Measurements from ENCODE around the gene MT3.

The MT3 gene

GRCh38 chr16:56628486-56629350 is 39.4 kb downstream of the MT3 start:
- no peak for DNase-seq

- DNase-seq = no peak
Measured at GRCh38 chr16:56629531-56629930, 40.2 kb downstream of the MT3 start.

GRCh38 chr16:56630134-56630533 is 40.8 kb downstream of the MT3 start:
- DNase-seq = no peak

- no peak for DNase-seq
Measured at GRCh38 chr16:56631197-56631596, 41.9 kb downstream of the MT3 start.

- DNase-seq = no peak
Measured at GRCh38 chr16:56631832-56632155, 42.5 kb downstream of the MT3 start.

GRCh38 chr16:56632156-56632847 is 43.0 kb downstream of the MT3 start, which contains the start of gene MT1M:
TSS of gene MT1M (plus strand) at chr16:56632659. CDS start at chr16:56632732, 73 bp downstream.
- peak in 45 of 58 donors; percentile 17 to 78 (median 53) for DNase-seq

- DNase-seq = peak in 1 of 58 donors; percentile 37
Measured at GRCh38 chr16:56632848-56633365, 43.6 kb downstream of the MT3 start.

- DNase-seq = peak in 1 of 58 donors; percentile 14
Measured at GRCh38 chr16:56633535-56633934, 44.2 kb downstream of the MT3 start.

GRCh38 chr16:56634715-56635440 is 45.5 kb downstream of the MT3 start:
- no peak for DNase-seq

GRCh38 chr16:56635441-56635967 is 46.2 kb downstream of the MT3 start:
- no peak for DNase-seq

- no peak for DNase-seq
Measured at GRCh38 chr16:56636616-56637413, 47.5 kb downstream of the MT3 start.

GRCh38 chr16:56637814-56638750 is 48.8 kb downstream of the MT3 start, which contains the start of gene MT1A:
TSS of gene MT1A (plus strand) at chr16:56638666. CDS start at chr16:56638739, 73 bp downstream.
- peak in 24 of 58 donors; percentile 5 to 53 (median 25) for DNase-seq

- DNase-seq = no peak
Measured at GRCh38 chr16:56639045-56639444, 49.7 kb downstream of the MT3 start.

GRCh38 chr16:56640076-56640475 is 50.7 kb downstream of the MT3 start:
- no peak for DNase-seq

Data from anterior cingulate cortex (tissue), 58 donors.